Liver (tissue), 9 donors: ENCODE results near the gene IDH3B. TPM values are rescaled to one million over a fixed set of nuclear protein-coding genes. Genes with fewer than 3 reads are reported as not detected.

Experiments
- DNase-seq: peaks from one replicate; pipeline ENCODE4 v3.0.0-alpha.2; 2017; ENCODE audit warnings: low spot score
- H3K27ac ChIP-seq, 2 donors: one replicate each; pipeline ENCODE4 v1.7.0; 2013; ENCODE audit warnings: inconsistent platforms in 2 of 2, low read length in 2 of 2, control low read depth in 1 of 2, low read depth in 1 of 2, mild to moderate bottlenecking in 1 of 2
- H3K27me3 ChIP-seq, 4 donors: one replicate each; pipeline versions ENCODE4 v1.6.1 to v1.7.0; 2013; ENCODE audit warnings: low read length in 3 of 4, inconsistent platforms in 1 of 4, mild to moderate bottlenecking in 1 of 4, moderate library complexity in 1 of 4; ENCODE audit not compliant: control insufficient read depth in 4 of 4, insufficient read depth in 4 of 4
- H3K36me3 ChIP-seq, 4 donors: one replicate each; pipeline versions ENCODE4 v1.6.1 to v1.7.0; 2013; ENCODE audit warnings: low read length in 3 of 4, mild to moderate bottlenecking in 3 of 4, low read depth in 1 of 4, moderate library complexity in 1 of 4; ENCODE audit not compliant: control insufficient read depth in 4 of 4, insufficient read depth in 3 of 4
- H3K4me1 ChIP-seq, 4 donors: one replicate each; pipeline versions ENCODE4 v1.6.1 to v1.7.0; 2013; ENCODE audit warnings: low read length in 3 of 4, mild to moderate bottlenecking in 3 of 4, moderate library complexity in 1 of 4; ENCODE audit not compliant: control insufficient read depth in 4 of 4, insufficient read depth in 4 of 4
- H3K4me3 ChIP-seq, 3 donors: one replicate each; pipeline versions ENCODE4 v1.6.1 to v1.7.0; 2013; ENCODE audit warnings: low read length in 3 of 3, control low read depth in 1 of 3, low read depth in 1 of 3, mild to moderate bottlenecking in 1 of 3
- H3K9ac ChIP-seq, 2 donors: one replicate each; pipeline ENCODE4 v1.7.0; 2013; ENCODE audit warnings: low read length in 2 of 2, mild to moderate bottlenecking in 2 of 2, moderate library complexity in 2 of 2, control low read depth in 1 of 2, low read depth in 1 of 2
- H3K9me3 ChIP-seq, 4 donors: one replicate each; pipeline versions ENCODE4 v1.6.1 to v1.7.0; 2013; ENCODE audit warnings: low read length in 3 of 4; ENCODE audit not compliant: control insufficient read depth in 4 of 4
- ATF3 ChIP-seq: IDR thresholded peaks from 2 replicates; pipeline ENCODE4 v1.6.1; 2016; ENCODE audit warnings: antibody characterized with exemption
- EGR1 ChIP-seq, 2 donors: IDR thresholded peaks; 2 replicates each; pipeline ENCODE4 v1.6.1; 2016 to 2018; ENCODE audit warnings: antibody characterized with exemption in 2 of 2, low read depth in 2 of 2
- FOXA1 ChIP-seq: IDR thresholded peaks from 2 replicates; pipeline ENCODE4 v1.6.1; 2016; ENCODE audit warnings: antibody characterized with exemption
- FOXA2 ChIP-seq: IDR thresholded peaks from 2 replicates; pipeline ENCODE4 v1.6.1; 2016; ENCODE audit warnings: antibody characterized with exemption
- GABPA ChIP-seq, 2 donors: IDR thresholded peaks in 1 of 2; conservative IDR thresholded peaks in 1 of 2; 2 replicates each; pipeline ENCODE4 v1.6.1; 2016; ENCODE audit warnings: antibody characterized with exemption in 2 of 2, mild to moderate bottlenecking in 1 of 2, moderate library complexity in 1 of 2
- HNF4A ChIP-seq, 2 donors: conservative IDR thresholded peaks; 2 replicates each; pipeline ENCODE4 v1.6.1; 2016; ENCODE audit warnings: antibody characterized with exemption in 2 of 2, mild to moderate bottlenecking in 2 of 2
- HNF4G ChIP-seq: IDR thresholded peaks from 2 replicates; pipeline ENCODE4 v1.6.1; 2016; ENCODE audit warnings: antibody characterized with exemption
- JUND ChIP-seq, 2 donors: IDR thresholded peaks; 2 replicates each; pipeline ENCODE4 v1.6.1; 2016; ENCODE audit warnings: antibody characterized with exemption in 2 of 2
- MAX ChIP-seq: IDR thresholded peaks from 2 replicates; pipeline ENCODE4 v1.6.1; 2016; ENCODE audit warnings: antibody characterized with exemption
- NR2F2 ChIP-seq: IDR thresholded peaks from 2 replicates; pipeline ENCODE4 v1.6.1; 2016; ENCODE audit warnings: antibody characterized with exemption
- RAD21 ChIP-seq, 2 donors: IDR thresholded peaks; 2 replicates each; pipeline ENCODE4 v1.6.1; 2016; ENCODE audit warnings: antibody characterized with exemption in 2 of 2, mild to moderate bottlenecking in 2 of 2
- REST ChIP-seq: IDR thresholded peaks from 2 replicates; pipeline ENCODE4 v1.6.1; 2016; ENCODE audit warnings: antibody characterized with exemption, mild to moderate bottlenecking
- RXRA ChIP-seq, 2 donors: IDR thresholded peaks; 2 replicates each; pipeline ENCODE4 v1.6.1; 2017 to 2018; ENCODE audit warnings: antibody characterized with exemption in 2 of 2, mild to moderate bottlenecking in 1 of 2
- SP1 ChIP-seq: IDR thresholded peaks from 2 replicates; pipeline ENCODE4 v1.6.1; 2018; ENCODE audit warnings: antibody characterized with exemption, mild to moderate bottlenecking
- TAF1 ChIP-seq: conservative IDR thresholded peaks from 2 replicates; pipeline ENCODE4 v1.6.1; 2016; ENCODE audit warnings: antibody characterized with exemption, mild to moderate bottlenecking
- YY1 ChIP-seq: IDR thresholded peaks from 2 replicates; pipeline ENCODE4 v1.6.1; 2016; ENCODE audit warnings: antibody characterized with exemption, mild to moderate bottlenecking
- WGBS: extraction: QIAGEN DNeasy Blood & Tissue Kit; methylation state at CpG from one replicate; pipeline ENCODE4 v1.1.7; 2013; 5-methylcytosine and 5-hydroxymethylcytosine counted together
- polyA plus RNA-seq, 2 donors: library from polyadenylated mRNA; stranded (reverse) in 1 of 2; unstranded in 1 of 2; fragments of 200-250 nt in 1 of 2; fragments of >200 nt in 1 of 2; fragmentation: Nextera tagmentation in 1 of 2; extraction: Ambion mirVana in 1 of 2; gene quantifications; one replicate each; pipeline versions ENCODE4 v1.2.1 to v1.2.3, GENCODE V29; 2013 to 2015
- total RNA-seq, 2 donors: library from RNA; depleted of rRNA; stranded (reverse); fragments of >200 nt; gene quantifications; one replicate each; pipeline ENCODE4 v1.2.3, GENCODE V29; 2014
- TF ChIP-seq, protein P1 (sequence below): IDR thresholded peaks from 2 replicates; pipeline ENCODE4 v1.6.1; 2016; ENCODE audit warnings: antibody characterized with exemption
- TF ChIP-seq, protein P2 (sequence below): fragments of 150-350 bp; IDR thresholded peaks from 2 replicates; pipeline ENCODE4 v1.5.1; 2017; ENCODE audit warnings: improper control_type of control experiment, low read depth, low read length; ENCODE audit not compliant: missing input control
- donor health status: healthy.
- donor health status: healthy.
- donor health status: healthy.
- donor health status: healthy.
- donor health status: healthy.

Gene IDH3B
- total and polyA plus RNA-seq, 4 donors: 34.3 to 68.6 (median 52.7) TPM

- Histone ChIP-seq H3K9me3 (peaks cover 0 to 4% (median 2%) of the 10 kb centered on the region in 4 donors), H3K27me3 (no peaks in the 10 kb centered on the region), H3K4me3 (no peak overlapping the region), H3K9ac (no peak overlapping the region), H3K27ac (no peak overlapping the region), H3K4me1 (no peaks in the 10 kb centered on the region), H3K36me3 (no peaks in the 10 kb centered on the region)
- 74% methylated on average over 4 of the region's 4 CpGs for WGBS
- TF ChIP-seq RXRA (IDR thresholded peaks at IDR 0.05) (no peak), NR2F2 (no peak), FOXA1 (no peak), GABPA (IDR thresholded peaks at IDR 0.05 in 1 of 2, conservative IDR thresholded peaks at IDR 0.05 in 1 of 2) (no peak), HNF4G (no peak), TAF1 (no peak), YY1 (no peak), ATF3 (no peak), FOXA2 (no peak), HNF4A (conservative IDR thresholded peaks at IDR 0.05) (no peak), RAD21 (IDR thresholded peaks at IDR 0.05) (no peak), MAX (no peak), EGR1 (IDR thresholded peaks at IDR 0.05; ENCODE audit: low read depth in 2 of 2) (no peak), SP1 (no peak), JUND (IDR thresholded peaks at IDR 0.05) (no peak), REST (no peak)
- TF ChIP-seq, protein P1, sequence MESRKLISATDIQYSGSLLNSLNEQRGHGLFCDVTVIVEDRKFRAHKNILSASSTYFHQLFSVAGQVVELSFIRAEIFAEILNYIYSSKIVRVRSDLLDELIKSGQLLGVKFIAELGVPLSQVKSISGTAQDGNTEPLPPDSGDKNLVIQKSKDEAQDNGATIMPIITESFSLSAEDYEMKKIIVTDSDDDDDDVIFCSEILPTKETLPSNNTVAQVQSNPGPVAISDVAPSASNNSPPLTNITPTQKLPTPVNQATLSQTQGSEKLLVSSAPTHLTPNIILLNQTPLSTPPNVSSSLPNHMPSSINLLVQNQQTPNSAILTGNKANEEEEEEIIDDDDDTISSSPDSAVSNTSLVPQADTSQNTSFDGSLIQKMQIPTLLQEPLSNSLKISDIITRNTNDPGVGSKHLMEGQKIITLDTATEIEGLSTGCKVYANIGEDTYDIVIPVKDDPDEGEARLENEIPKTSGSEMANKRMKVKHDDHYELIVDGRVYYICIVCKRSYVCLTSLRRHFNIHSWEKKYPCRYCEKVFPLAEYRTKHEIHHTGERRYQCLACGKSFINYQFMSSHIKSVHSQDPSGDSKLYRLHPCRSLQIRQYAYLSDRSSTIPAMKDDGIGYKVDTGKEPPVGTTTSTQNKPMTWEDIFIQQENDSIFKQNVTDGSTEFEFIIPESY: no peak
- TF ChIP-seq, protein P2, sequence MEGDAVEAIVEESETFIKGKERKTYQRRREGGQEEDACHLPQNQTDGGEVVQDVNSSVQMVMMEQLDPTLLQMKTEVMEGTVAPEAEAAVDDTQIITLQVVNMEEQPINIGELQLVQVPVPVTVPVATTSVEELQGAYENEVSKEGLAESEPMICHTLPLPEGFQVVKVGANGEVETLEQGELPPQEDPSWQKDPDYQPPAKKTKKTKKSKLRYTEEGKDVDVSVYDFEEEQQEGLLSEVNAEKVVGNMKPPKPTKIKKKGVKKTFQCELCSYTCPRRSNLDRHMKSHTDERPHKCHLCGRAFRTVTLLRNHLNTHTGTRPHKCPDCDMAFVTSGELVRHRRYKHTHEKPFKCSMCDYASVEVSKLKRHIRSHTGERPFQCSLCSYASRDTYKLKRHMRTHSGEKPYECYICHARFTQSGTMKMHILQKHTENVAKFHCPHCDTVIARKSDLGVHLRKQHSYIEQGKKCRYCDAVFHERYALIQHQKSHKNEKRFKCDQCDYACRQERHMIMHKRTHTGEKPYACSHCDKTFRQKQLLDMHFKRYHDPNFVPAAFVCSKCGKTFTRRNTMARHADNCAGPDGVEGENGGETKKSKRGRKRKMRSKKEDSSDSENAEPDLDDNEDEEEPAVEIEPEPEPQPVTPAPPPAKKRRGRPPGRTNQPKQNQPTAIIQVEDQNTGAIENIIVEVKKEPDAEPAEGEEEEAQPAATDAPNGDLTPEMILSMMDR: no peak
- DNase-seq: no peak
Measured at GRCh38 chr20:2624190-2624589, 39.8 kb downstream of the IDH3B start.
